Mesothelial cell of epicardium (in vitro differentiated cells): Measurements from ENCODE around the gene DGUOK. TPM values are rescaled to one million over a fixed set of nuclear protein-coding genes. Genes with fewer than 3 reads are reported as not detected.

Experiments
- DNase-seq, 2 experiments: peaks; one replicate each; pipeline ENCODE4 v3.0.0; 2021; ENCODE audit warnings: low spot score in 2 of 2; ENCODE audit not compliant: unreplicated experiment in 2 of 2
- H3K27ac Mint-ChIP-seq: 2 replicates; pipeline ENCODE4 v1.8.0; 2021; ENCODE audit warnings: mixed read lengths
- H3K27me3 Mint-ChIP-seq: 2 replicates; pipeline ENCODE4 v1.8.0; 2021; ENCODE audit warnings: low read depth, mixed read lengths
- H3K36me3 Mint-ChIP-seq: 2 replicates; pipeline ENCODE4 v1.8.0; 2021; ENCODE audit warnings: mixed read lengths
- H3K4me1 Mint-ChIP-seq: 2 replicates; pipeline ENCODE4 v1.8.0; 2021; ENCODE audit warnings: mixed read lengths
- H3K4me3 Mint-ChIP-seq: 2 replicates; pipeline ENCODE4 v1.8.0; 2021; ENCODE audit warnings: mild to moderate bottlenecking, moderate library complexity, mixed read lengths
- H3K9me3 Mint-ChIP-seq: 2 replicates; pipeline ENCODE4 v1.8.0; 2021; ENCODE audit warnings: mixed read lengths
- total RNA-seq: library from RNA; stranded (reverse); gene quantifications from 3 replicates; pipeline ENCODE4 v1.2.1, GENCODE V29; 2021
- TF ChIP-seq, protein P1 (sequence below): fragments of 200-600 bp; sonication (generic); IDR thresholded peaks from one replicate; pipeline ENCODE4 v1.5.0; 2021; ENCODE audit warnings: antibody characterized with exemption; ENCODE audit not compliant: unreplicated experiment

Gene DGUOK
- total RNA-seq, 1 donor from 2014 or later: 69.5 TPM

GRCh38 chr2:74004212-74005182 is 77.8 kb downstream of the DGUOK start:
- TF ChIP-seq, protein P1, sequence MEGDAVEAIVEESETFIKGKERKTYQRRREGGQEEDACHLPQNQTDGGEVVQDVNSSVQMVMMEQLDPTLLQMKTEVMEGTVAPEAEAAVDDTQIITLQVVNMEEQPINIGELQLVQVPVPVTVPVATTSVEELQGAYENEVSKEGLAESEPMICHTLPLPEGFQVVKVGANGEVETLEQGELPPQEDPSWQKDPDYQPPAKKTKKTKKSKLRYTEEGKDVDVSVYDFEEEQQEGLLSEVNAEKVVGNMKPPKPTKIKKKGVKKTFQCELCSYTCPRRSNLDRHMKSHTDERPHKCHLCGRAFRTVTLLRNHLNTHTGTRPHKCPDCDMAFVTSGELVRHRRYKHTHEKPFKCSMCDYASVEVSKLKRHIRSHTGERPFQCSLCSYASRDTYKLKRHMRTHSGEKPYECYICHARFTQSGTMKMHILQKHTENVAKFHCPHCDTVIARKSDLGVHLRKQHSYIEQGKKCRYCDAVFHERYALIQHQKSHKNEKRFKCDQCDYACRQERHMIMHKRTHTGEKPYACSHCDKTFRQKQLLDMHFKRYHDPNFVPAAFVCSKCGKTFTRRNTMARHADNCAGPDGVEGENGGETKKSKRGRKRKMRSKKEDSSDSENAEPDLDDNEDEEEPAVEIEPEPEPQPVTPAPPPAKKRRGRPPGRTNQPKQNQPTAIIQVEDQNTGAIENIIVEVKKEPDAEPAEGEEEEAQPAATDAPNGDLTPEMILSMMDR: no peak
- peaks cover 89% of the 10 kb centered on the region for H3K4me1 Mint-ChIP-seq
- no peaks in the 10 kb centered on the region for H3K9me3 Mint-ChIP-seq
- H3K27ac Mint-ChIP-seq: peak overlapping the region; percentile 16
- no peaks in the 10 kb centered on the region for H3K27me3 Mint-ChIP-seq
- H3K36me3 Mint-ChIP-seq: peaks cover 2% of the 10 kb centered on the region
- DNase-seq: no peak
- H3K4me3 Mint-ChIP-seq: peak overlapping the region; percentile 33

DNA sequence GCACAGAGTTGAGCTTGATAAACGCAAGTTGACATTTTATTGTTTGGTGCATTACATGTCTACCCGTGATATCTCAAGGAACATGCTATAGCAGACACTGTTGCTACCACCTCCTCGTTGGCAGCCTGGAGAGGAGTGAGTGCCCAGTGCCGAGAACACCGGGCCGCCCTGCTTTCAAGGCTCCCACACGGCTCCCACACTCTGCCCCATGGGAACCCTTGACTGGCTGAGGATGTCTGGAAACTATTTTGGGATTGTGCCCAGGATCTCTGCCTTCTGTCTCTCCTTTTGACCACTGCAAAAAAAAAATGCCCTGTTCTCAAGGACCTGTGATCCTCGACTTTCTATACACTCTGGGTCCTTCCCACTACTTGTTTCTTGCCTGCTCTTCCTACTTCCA is 79.1 kb downstream of the DGUOK start:
- Mint-ChIP-seq H3K4me3 (no peak overlapping the region), H3K9me3 (no peaks in the 10 kb centered on the region), H3K27ac (no peak overlapping the region), H3K27me3 (no peaks in the 10 kb centered on the region), H3K36me3 (peaks cover 2% of the 10 kb centered on the region), H3K4me1 (peaks cover 88% of the 10 kb centered on the region)
- TF ChIP-seq, protein P1: no peak
- no peak for DNase-seq

GRCh38 chr2:74006459-74006858 is 79.8 kb downstream of the DGUOK start:
- peak overlapping the region; percentile 19 for H3K27ac Mint-ChIP-seq
- no peak overlapping the region for H3K4me3 Mint-ChIP-seq
- H3K27me3 Mint-ChIP-seq: no peaks in the 10 kb centered on the region
- no peak for DNase-seq
- H3K36me3 Mint-ChIP-seq: peaks cover 2% of the 10 kb centered on the region
- H3K4me1 Mint-ChIP-seq: peaks cover 82% of the 10 kb centered on the region
- TF ChIP-seq, protein P1: no peak
- H3K9me3 Mint-ChIP-seq: no peaks in the 10 kb centered on the region

DNA sequence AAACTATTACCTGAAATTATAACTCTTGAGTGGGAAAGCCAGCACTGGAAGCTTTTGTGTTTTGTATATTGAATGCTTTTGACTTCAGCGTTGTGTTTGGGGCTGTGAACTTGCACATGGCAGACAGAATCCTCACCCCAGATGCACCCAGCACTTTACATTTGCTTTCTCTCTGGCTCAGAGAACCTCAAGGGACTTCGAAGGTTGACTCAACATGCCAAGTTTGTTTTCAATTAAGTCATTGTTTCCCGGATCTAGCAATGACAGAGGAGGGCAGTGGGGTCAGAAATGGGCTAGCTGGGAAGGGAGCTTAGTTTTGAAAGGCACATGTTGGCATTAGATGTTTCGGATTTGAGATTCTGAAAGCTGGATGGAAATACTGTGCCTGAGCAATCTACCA is 80.4 kb downstream of the DGUOK start:
- H3K36me3 Mint-ChIP-seq: peaks cover 2% of the 10 kb centered on the region
- TF ChIP-seq, protein P1: no peak
- H3K4me3 Mint-ChIP-seq: no peak overlapping the region
- H3K9me3 Mint-ChIP-seq: no peaks in the 10 kb centered on the region
- no peaks in the 10 kb centered on the region for H3K27me3 Mint-ChIP-seq
- DNase-seq: no peak
- peaks cover 77% of the 10 kb centered on the region for H3K4me1 Mint-ChIP-seq
- H3K27ac Mint-ChIP-seq: no peak overlapping the region

- Mint-ChIP-seq H3K36me3 (peaks cover 2% of the 10 kb centered on the region), H3K4me3 (no peak overlapping the region), H3K27me3 (no peaks in the 10 kb centered on the region), H3K4me1 (peaks cover 81% of the 10 kb centered on the region), H3K9me3 (no peaks in the 10 kb centered on the region), H3K27ac (peak overlapping the region; percentile 47)
- TF ChIP-seq, protein P1: no peak
- no peak for DNase-seq
These were observed 81.0 kb downstream of the DGUOK start for GRCh38 chr2:74007711-74008110.

Other genes with a start within 250 kb of the DGUOK start
- 30.1 to 35.5 TPM (median 35.0 TPM) in 3 replicates for gene TPRKB, start 189.5 kb upstream of the DGUOK start, total RNA-seq
- 23.0 to 25.5 TPM (median 24.3 TPM) in 3 replicates for gene DUSP11, start 146.8 kb upstream of the DGUOK start, total RNA-seq
- gene C2orf78, start 142.7 kb upstream of the DGUOK start, total RNA-seq: not detected in 3 replicates
- 33.2 to 36.6 TPM (median 34.5 TPM) in 3 replicates for gene STAMBP, start 97.9 kb upstream of the DGUOK start, total RNA-seq
- gene ACTG2, start 33.9 kb upstream of the DGUOK start, total RNA-seq: 9.3 to 10.0 TPM (median 9.4 TPM) in 3 replicates
- 39.6 to 42.6 TPM (median 41.2 TPM) in 3 replicates for gene TET3, start 58.0 kb downstream of the DGUOK start, total RNA-seq
- 15.4 to 17.0 TPM (median 17.0 TPM) in 3 replicates for gene BOLA3, start 221.0 kb downstream of the DGUOK start, total RNA-seq